Measurements from ENCODE around the gene PTPRT.

PTPRT gene

DNA sequence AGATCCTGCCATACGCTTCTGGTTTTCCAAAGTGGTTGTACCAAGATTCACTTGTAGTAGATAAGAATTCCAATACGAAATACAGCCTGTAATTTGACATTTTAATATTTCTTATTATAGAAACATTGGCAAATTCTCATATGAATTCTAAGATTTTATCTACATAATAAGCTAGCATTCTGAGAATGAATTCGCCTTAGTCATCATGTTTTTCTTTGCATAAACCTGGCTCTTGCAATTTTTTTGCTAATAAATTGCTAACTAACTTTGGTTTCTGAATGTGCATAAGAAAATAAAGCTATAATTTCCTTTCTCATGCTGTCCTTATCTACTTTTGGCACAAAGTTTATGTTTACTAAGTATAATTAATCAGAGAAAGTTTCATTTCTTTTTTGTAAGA is 673.0 kb downstream of the PTPRT start:
- Histone ChIP-seq H4K20me1 (ENCODE audit: insufficient read depth, low read length) (no peaks in the 10 kb centered on the region), H3K4me3 (ENCODE audit: low read length) (no peak overlapping the region), H3K4me2 (ENCODE audit: low read depth, low read length) (no peak overlapping the region), H3F3A (ENCODE audit: insufficient read depth, low read length) (no peaks in the 10 kb centered on the region), H3K9me3 (replicated peaks; ENCODE audit: insufficient read depth, low read length) (no peaks in the 10 kb centered on the region), H3K79me2 (ENCODE audit: low read length) (no peaks in the 10 kb centered on the region), H3K9me2 (replicated peaks; ENCODE audit: insufficient read depth, low read length) (no peaks in the 10 kb centered on the region), H2AFZ (ENCODE audit: low read length) (no peak overlapping the region), H3K9ac (ENCODE audit: low read length) (no peak overlapping the region), H3K27me3 (replicated peaks; ENCODE audit: insufficient read depth, low read length) (no peaks in the 10 kb centered on the region), H3K27ac (ENCODE audit: low read length) (no peak overlapping the region), H3K4me1 (ENCODE audit: low read length) (no peaks in the 10 kb centered on the region), H3K36me3 (replicated peaks; ENCODE audit: insufficient read depth, low read length) (no peaks in the 10 kb centered on the region)
- no peak for TF ChIP-seq EZH2 (optimal IDR thresholded peaks at IDR 0.05; ENCODE audit: low read depth, low read length)
- TF ChIP-seq, protein P1, sequence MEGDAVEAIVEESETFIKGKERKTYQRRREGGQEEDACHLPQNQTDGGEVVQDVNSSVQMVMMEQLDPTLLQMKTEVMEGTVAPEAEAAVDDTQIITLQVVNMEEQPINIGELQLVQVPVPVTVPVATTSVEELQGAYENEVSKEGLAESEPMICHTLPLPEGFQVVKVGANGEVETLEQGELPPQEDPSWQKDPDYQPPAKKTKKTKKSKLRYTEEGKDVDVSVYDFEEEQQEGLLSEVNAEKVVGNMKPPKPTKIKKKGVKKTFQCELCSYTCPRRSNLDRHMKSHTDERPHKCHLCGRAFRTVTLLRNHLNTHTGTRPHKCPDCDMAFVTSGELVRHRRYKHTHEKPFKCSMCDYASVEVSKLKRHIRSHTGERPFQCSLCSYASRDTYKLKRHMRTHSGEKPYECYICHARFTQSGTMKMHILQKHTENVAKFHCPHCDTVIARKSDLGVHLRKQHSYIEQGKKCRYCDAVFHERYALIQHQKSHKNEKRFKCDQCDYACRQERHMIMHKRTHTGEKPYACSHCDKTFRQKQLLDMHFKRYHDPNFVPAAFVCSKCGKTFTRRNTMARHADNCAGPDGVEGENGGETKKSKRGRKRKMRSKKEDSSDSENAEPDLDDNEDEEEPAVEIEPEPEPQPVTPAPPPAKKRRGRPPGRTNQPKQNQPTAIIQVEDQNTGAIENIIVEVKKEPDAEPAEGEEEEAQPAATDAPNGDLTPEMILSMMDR (IDR thresholded peaks at IDR 0.05; ENCODE audit: low read length) = no peak
- no peak for TF ChIP-seq EZH2phosphoT487 (IDR thresholded peaks at IDR 0.05; ENCODE audit: low read length)
- no peak for DNase-seq

DNA sequence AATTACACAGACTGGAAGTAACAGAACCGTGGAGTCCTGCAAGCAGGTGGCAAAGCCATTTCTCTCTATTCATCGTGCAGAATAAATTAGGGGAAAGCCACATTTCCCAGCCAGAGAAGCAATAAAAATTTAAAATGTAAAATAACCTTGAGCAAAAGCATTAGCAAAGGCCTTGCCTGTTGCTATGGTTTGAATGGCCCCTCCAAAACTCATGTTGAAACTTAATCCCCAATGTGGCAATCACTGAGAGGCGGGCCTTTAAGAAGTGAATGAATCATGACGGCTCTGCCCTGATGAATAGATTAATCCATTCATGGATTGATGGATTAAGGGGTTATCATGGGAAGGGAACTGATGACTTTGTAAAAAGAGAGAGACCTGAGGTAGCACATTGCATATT is 679.0 kb downstream of the PTPRT start:
- H3K27me3 ChIP-seq (replicated peaks; ENCODE audit: insufficient read depth, low read length) = no peaks in the 10 kb centered on the region
- no peak overlapping the region for H3K9ac ChIP-seq (ENCODE audit: low read length)
- H3K36me3 ChIP-seq (replicated peaks; ENCODE audit: insufficient read depth, low read length) = no peaks in the 10 kb centered on the region
- H3K4me1 ChIP-seq (ENCODE audit: low read length) = no peaks in the 10 kb centered on the region
- H3F3A ChIP-seq (ENCODE audit: insufficient read depth, low read length) = no peaks in the 10 kb centered on the region
- no peak overlapping the region for H2AFZ ChIP-seq (ENCODE audit: low read length)
- no peaks in the 10 kb centered on the region for H3K9me2 ChIP-seq (replicated peaks; ENCODE audit: insufficient read depth, low read length)
- no peak for DNase-seq
- no peaks in the 10 kb centered on the region for H3K79me2 ChIP-seq (ENCODE audit: low read length)
- no peak overlapping the region for H3K27ac ChIP-seq (ENCODE audit: low read length)
- H3K4me2 ChIP-seq (ENCODE audit: low read depth, low read length) = no peak overlapping the region
- no peaks in the 10 kb centered on the region for H3K9me3 ChIP-seq (replicated peaks; ENCODE audit: insufficient read depth, low read length)
- no peaks in the 10 kb centered on the region for H4K20me1 ChIP-seq (ENCODE audit: insufficient read depth, low read length)
- no peak overlapping the region for H3K4me3 ChIP-seq (ENCODE audit: low read length)
- TF ChIP-seq EZH2 (optimal IDR thresholded peaks at IDR 0.05; ENCODE audit: low read depth, low read length) (no peak), EZH2phosphoT487 (IDR thresholded peaks at IDR 0.05; ENCODE audit: low read length) (no peak)
- TF ChIP-seq, protein P1 (IDR thresholded peaks at IDR 0.05; ENCODE audit: low read length) = no peak

DNA sequence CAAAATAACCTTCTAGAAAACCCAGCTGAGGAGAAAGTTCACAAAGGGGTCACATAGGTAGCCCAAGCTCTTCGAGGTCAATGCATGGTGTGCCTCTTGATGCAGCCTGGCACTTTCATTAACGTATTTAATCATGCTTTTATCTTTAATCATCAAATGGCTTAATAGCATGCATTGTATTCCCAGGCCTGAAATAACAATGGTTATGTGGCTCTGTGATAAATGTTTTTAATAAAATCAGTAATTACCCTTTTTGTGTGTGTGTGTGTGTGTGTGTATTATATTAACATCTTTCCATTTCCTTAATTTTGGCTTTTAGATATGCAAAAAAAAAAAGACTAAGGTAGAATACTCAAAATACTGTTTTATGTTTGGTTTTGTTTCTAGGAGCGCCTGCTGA is 681.8 kb downstream of the PTPRT start:
- Histone ChIP-seq H2AFZ (ENCODE audit: low read length) (no peak overlapping the region), H4K20me1 (ENCODE audit: insufficient read depth, low read length) (no peaks in the 10 kb centered on the region), H3F3A (ENCODE audit: insufficient read depth, low read length) (no peaks in the 10 kb centered on the region), H3K27ac (ENCODE audit: low read length) (no peak overlapping the region), H3K4me3 (ENCODE audit: low read length) (no peak overlapping the region), H3K36me3 (replicated peaks; ENCODE audit: insufficient read depth, low read length) (no peaks in the 10 kb centered on the region), H3K4me1 (ENCODE audit: low read length) (no peaks in the 10 kb centered on the region), H3K79me2 (ENCODE audit: low read length) (no peaks in the 10 kb centered on the region), H3K9ac (ENCODE audit: low read length) (no peak overlapping the region), H3K27me3 (replicated peaks; ENCODE audit: insufficient read depth, low read length) (no peaks in the 10 kb centered on the region), H3K9me2 (replicated peaks; ENCODE audit: insufficient read depth, low read length) (no peaks in the 10 kb centered on the region), H3K4me2 (ENCODE audit: low read depth, low read length) (no peak overlapping the region), H3K9me3 (replicated peaks; ENCODE audit: insufficient read depth, low read length) (no peaks in the 10 kb centered on the region)
- no peak for DNase-seq
- TF ChIP-seq, protein P1 (IDR thresholded peaks at IDR 0.05; ENCODE audit: low read length) = no peak
- TF ChIP-seq EZH2 (optimal IDR thresholded peaks at IDR 0.05; ENCODE audit: low read depth, low read length) (no peak), EZH2phosphoT487 (IDR thresholded peaks at IDR 0.05; ENCODE audit: low read length) (no peak)

All from MM.1S (cell line).